ENCODE data around the gene CHMP1B.
"Not testable (repeated sequence)": the region's sequence is repeated elsewhere in the genome, so short reads cannot be mapped to it uniquely, and the experiment has no call there.

Gene CHMP1B

GRCh38 chr18:11871501-11871900 lies 20.3 kb downstream of the CHMP1B start:
- DNase-seq (ENCODE audit: low read depth), result no peak

- no peak for DNase-seq (ENCODE audit: low read depth)
Observed at GRCh38 chr18:11872479-11873136, 21.4 kb downstream of the CHMP1B start.

GRCh38 chr18:11873670-11874340 lies 22.6 kb downstream of the CHMP1B start:
- DNase-seq (ENCODE audit: low read depth), result no peak

- no peak for DNase-seq (ENCODE audit: low read depth)
Observed at GRCh38 chr18:11874676-11875075, 23.5 kb downstream of the CHMP1B start.

- no peak for DNase-seq (ENCODE audit: low read depth)
Observed at GRCh38 chr18:11877497-11878135, 26.4 kb downstream of the CHMP1B start.

- DNase-seq (ENCODE audit: low read depth), result no peak
Observed at GRCh38 chr18:11880586-11881304, 29.5 kb downstream of the CHMP1B start.

DNA sequence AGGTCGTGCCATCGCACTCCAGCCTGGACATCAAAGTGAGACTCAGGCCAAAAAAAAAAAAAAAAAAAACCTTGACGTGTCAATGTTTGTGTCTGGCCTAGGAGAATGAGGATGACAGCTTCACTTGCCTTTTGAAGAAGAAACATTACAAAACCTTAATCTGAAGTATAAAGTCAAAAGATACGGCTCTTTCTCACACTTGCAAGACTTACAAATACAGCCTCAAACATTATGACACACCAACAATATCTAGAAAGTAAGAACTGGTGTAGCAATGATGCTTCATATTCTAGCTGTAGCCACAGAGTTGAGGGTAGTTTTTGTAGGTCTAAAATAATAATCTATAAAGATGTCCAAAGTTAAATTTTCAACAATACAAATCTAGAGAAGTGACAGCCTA lies 31.4 kb downstream of the CHMP1B start:
- no peak for DNase-seq (ENCODE audit: low read depth)

DNA sequence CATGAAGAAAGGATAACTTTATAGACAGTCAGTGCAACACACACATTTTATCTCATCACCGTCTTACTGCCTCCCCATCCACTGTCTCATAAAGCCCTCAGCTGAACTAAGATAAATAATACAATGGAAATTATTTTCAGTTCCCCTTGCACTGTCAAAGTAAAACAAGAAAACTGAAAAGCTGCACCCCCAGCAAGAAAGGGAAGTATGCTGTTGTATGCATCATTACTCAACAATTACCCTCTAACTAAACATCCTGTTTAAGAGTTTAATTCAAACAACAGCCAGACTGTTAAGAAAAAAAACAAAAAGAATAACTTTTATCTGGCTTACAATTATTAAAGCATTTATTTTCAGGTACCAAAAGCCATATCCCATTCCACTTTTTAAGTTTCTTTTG lies 31.9 kb downstream of the CHMP1B start:
- DNase-seq (ENCODE audit: low read depth), result no peak

DNA sequence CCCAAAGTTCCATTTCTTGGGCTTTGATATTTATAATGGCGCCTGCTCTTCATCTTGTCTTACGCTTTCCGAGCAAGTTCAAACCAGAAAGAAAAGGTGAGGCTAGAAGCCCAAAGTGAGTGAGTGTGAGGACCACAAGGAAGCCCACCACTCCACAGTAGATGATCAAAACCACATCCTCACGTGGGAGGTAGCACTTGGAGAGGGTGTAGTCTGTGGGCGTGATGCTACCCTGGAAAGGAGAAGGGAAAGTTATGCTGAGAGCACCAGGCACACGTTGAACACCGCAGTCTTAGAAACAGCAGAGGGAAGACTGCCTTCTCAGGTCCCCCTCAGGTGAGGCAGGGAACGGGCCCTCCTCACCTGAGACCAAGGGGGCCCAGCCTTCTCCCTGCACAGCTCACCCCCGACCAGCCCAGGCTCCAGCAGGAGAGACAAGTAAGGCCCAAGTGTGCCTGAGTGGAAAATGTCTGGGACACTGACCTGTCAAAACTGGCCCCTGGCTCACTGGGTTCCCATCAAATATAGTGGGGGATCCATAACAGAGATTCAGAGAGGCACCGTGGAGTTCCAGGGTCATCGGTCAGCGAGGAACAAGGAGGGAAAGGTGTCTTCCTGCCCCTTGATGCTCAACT lies 33.3 kb downstream of the CHMP1B start:
- no peak for DNase-seq (ENCODE audit: low read depth)

GRCh38 chr18:11885278-11885947 lies 34.2 kb downstream of the CHMP1B start:
- no peak for DNase-seq (ENCODE audit: low read depth)

DNA sequence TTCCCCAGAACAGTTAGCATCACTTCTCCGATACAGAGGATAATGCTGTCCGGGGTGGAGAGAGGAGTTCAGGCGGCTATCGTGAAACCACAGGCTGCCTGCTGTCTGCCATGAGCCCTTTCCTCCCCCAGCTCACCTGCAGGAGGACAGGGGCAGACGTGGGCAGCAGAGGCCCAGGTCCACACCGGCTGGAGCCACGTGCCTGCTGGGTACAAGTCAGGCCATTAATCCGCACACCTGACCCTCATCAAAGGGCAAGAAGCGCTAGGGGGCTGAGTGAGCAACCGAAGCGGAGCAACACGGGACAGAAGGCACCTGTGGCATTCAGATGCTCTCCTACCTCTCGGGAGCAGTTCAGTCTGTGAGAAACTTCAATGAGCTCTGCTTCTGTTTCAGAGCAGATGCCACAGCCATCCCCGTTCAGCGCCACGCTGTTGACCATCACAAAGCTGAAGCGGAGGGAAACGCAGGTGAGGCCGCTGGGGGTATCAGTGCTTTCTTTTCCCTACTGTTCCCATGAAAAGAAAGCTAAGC lies 35.4 kb downstream of the CHMP1B start:
- DNase-seq (ENCODE audit: low read depth), result no peak

DNA sequence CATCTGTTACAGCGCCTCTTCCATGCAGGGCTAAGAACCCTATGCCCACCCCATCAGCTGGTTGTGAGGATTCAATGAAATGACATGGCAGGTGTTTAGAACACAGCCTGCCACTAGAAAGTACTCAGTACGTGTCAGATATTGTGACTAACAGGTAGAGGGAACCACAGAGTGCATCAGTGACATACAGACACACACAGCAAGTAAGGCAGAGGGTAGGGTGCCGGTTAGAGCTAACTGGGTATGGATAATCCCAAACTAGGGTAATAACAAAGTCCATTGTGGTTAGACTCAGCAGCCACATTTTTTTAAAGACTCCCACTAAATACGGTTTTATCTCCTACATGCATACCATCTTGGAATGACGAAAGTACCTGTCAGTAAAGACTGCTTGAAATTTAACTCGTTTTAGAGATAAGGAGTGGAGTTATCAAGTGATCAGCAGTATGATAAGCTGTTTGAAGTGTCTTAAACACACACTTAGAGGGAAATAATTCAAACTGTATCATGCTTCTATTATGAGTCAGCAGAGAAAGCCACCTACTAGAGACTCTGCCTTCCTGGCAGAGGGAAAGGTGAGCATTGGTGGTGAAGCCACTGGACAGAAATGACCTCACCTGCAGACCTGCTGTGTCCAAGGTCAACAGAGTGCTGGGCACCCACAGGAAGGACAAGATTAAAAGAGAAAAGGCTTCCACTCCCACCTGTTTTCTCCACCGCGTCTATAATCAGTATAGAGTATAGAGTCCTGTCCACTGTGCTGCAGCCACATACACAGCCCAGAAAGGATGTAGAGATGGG lies 36.3 kb downstream of the CHMP1B start:
- no peak for DNase-seq (ENCODE audit: low read depth)

DNA sequence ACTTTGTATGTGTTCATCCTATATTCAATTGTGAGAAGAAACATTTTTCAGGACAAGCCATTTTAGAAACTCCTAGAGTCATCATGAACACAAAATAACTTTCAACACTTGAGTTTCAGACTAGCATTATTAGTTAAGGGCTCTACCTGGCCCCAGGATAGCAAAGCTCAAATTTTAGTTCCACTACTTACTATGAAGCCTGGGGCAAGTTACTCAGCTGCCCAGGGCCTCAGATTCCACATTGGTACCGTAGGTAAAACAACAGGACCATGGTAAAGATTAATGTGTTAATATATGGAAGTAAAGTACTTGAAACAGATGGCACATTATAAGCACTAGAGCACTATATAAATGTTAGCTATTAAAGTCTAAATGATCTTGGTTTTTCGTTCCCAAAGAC lies 37.5 kb downstream of the CHMP1B start:
- DNase-seq (ENCODE audit: low read depth), result no peak

GRCh38 chr18:11889284-11889683 lies 38.1 kb downstream of the CHMP1B start:
- no peak for DNase-seq (ENCODE audit: low read depth)

DNA sequence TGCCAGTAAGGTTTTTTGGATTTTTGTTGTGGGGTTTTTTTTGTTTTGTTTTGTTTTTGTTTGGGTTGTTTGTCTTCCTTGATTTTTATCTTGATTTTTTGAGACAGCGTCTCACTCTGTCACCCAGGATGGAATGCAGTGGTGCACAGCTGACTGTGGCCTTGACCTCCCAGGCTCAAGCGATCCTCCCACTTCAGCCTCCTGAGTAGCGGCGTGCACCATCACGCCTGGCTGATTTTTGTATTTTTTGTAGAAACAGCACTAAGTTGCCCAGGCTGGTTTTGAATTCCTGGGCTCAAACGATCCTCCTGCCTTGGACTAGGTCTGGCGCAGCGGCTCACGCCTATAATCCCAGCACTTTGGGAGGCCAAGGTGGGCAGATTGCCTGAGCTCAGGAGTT lies 40.5 kb downstream of the CHMP1B start:
- DNase-seq (ENCODE audit: low read depth), result no peak

- DNase-seq (ENCODE audit: low read depth), result not testable (repeated sequence)
Observed at GRCh38 chr18:11892438-11892837, 41.2 kb downstream of the CHMP1B start.

DNA sequence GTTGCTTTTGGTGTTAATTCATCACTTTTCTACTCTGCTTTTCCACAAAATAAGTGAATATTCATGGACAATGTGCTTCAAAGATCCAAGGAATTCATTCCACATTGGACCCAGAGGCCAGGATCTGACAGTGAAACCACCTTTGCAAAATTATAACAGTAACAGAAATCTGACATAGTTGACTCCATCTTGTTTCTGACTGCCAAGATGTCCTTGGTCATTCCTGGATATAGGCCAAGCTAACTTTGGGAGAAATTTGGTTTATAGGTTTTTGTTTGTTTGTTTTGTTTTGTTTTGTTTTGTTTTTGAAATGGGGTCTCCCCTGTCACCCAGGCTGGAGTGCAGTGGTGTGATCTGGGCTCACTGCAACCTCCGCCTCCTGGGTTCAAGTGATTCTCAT lies 46.6 kb downstream of the CHMP1B start:
- no peak for DNase-seq (ENCODE audit: low read depth)

DNA sequence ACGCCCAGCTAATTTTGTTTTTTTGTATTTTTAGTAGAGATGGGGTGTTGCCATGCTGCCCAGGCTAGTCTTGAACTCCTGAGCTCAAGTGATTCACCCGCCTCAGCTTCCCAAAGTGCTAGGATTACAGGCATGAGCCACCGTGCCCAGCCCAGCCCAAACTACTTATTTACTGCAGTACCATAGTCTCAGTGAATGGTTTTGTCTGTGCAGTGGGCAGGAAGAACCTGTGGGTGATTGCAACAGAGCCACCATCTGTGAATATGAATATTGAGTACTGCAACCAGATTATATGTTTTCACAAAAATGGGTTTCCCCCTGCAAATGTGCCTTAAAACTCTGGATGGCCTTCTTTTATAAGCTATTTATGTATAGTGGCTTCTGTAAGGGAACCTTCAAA lies 47.9 kb downstream of the CHMP1B start:
- no peak for DNase-seq (ENCODE audit: low read depth)

GRCh38 chr18:11901826-11902438 lies 50.7 kb downstream of the CHMP1B start:
- no peak for DNase-seq (ENCODE audit: low read depth)

Data from activated gamma-delta T cell treated with anti-CD3 and anti-CD28 coated beads, Interleukin-2, amount 50 U/mL, for 16 hours (primary cell).